C4-2B (cell line): ENCODE results near the gene REEP6.

ENCODE experiments used
- ZFX ChIP-seq: fragments of 450-650 bp; IDR thresholded peaks from 2 replicates; pipeline ENCODE4 v1.6.1; 2017
- TF ChIP-seq, protein P1 (sequence below): fragments of 450-650 bp; conservative IDR thresholded peaks from 2 replicates; pipeline ENCODE4 v1.5.1; 2017; ENCODE audit warnings: mild to moderate bottlenecking

DNA sequence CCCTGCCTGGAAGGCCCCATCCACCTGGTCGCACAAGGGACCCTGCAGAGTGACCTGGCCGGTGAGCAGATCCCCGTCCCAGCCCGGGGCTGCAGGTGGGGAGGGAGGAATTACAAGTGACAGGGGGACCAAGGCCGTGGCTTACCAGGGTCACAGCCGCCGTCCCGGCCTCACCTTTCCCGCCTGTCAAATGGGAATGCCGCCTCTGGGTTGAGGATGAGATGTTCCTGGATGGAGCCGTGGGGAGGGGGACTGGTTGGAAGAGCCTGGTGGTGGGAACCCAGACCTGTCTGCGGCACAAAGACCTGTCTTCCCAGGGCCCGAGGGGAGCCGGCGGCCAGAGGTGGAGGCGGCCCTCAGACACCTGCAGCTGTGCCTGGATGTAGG is 38.4 kb downstream of the REEP6 start:
- TF ChIP-seq, protein P1, sequence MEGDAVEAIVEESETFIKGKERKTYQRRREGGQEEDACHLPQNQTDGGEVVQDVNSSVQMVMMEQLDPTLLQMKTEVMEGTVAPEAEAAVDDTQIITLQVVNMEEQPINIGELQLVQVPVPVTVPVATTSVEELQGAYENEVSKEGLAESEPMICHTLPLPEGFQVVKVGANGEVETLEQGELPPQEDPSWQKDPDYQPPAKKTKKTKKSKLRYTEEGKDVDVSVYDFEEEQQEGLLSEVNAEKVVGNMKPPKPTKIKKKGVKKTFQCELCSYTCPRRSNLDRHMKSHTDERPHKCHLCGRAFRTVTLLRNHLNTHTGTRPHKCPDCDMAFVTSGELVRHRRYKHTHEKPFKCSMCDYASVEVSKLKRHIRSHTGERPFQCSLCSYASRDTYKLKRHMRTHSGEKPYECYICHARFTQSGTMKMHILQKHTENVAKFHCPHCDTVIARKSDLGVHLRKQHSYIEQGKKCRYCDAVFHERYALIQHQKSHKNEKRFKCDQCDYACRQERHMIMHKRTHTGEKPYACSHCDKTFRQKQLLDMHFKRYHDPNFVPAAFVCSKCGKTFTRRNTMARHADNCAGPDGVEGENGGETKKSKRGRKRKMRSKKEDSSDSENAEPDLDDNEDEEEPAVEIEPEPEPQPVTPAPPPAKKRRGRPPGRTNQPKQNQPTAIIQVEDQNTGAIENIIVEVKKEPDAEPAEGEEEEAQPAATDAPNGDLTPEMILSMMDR: no peak
- TF ChIP-seq ZFX: no peak
